ENCODE results near the gene CLTA.

Gene CLTA, protein sequence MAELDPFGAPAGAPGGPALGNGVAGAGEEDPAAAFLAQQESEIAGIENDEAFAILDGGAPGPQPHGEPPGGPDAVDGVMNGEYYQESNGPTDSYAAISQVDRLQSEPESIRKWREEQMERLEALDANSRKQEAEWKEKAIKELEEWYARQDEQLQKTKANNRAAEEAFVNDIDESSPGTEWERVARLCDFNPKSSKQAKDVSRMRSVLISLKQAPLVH

DNA sequence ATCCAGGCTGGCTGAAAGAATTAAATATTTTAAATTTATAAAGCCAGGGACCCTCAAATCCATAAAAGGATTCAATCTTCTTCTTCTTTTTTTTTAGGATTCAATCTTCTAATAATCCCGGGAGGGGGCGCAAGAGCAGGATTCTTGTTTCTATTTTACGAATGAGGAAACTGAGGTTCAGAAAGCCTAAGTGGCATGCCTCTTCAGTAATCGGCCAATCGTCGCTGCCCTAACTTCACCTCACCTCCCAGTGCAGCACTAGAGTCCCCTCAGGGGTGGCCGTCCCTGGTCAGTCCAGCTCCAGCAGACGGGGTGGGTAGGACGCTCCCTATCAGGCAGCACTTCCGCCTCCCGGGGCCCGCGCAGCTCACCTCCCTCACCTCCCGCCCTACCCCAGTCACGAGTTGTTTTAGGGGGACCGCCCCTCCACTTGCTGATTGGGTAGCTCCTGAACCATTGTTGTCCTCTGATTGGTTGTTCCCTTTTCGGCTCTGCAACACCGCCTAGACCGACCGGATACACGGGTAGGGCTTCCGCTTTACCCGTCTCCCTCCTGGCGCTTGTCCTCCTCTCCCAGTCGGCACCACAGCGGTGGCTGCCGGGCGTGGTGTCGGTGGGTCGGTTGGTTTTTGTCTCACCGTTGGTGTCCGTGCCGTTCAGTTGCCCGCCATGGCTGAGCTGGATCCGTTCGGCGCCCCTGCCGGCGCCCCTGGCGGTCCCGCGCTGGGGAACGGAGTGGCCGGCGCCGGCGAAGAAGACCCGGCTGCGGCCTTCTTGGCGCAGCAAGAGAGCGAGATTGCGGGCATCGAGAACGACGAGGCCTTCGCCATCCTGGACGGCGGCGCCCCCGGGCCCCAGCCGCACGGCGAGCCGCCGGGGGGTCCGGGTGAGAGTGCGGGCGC, at the start of gene CLTA:
Gene CLTA, plus strand, starts transcription at position 534 of the 902 bp plus-strand sequence. Its CDS starts 136 bp downstream, at position 670.
- FAIRE-seq, result peak; percentile 17

DNA sequence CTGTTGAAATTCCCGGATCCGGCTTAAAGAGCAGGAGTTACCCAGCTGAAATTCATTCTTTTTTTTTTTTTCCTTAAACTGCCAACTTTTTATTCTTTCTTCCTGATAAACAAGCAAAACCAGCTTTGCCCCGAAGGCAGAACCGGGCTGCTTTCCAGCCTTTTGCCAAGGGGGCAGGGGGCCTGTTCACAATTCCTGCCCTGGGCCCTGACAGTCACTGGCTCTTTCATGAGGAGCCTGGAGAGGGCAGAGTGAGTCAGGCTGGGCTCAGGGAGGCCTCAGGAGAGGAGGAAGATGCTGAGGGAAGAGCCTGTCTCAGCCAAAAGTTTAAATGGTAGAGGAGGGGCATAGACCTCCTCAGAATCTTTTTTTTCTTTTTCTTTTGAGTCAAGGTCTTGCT, 49.4 kb upstream of the CLTA start:
- FAIRE-seq, result no peak

DNA sequence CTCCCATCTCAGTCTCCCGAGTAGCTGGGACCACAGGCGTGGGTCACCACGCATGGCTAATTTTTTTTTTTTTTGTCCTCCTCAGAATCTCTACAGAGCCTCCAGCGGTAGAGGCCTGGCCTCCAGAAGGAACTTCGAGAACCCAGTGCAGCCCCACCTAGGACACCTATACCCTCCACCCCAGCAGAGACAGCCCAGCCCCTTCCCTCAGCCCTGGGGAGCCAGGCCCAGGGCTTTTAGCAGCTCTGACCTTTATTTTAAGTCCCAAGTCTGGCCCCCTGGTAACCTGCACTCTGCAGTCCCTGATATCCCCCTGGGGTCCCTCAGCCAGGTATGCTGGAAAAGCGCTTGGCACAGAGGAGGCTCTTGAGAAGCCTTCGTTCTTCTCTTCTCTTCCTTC, 49.0 kb upstream of the CLTA start:
- no peak for FAIRE-seq

DNA sequence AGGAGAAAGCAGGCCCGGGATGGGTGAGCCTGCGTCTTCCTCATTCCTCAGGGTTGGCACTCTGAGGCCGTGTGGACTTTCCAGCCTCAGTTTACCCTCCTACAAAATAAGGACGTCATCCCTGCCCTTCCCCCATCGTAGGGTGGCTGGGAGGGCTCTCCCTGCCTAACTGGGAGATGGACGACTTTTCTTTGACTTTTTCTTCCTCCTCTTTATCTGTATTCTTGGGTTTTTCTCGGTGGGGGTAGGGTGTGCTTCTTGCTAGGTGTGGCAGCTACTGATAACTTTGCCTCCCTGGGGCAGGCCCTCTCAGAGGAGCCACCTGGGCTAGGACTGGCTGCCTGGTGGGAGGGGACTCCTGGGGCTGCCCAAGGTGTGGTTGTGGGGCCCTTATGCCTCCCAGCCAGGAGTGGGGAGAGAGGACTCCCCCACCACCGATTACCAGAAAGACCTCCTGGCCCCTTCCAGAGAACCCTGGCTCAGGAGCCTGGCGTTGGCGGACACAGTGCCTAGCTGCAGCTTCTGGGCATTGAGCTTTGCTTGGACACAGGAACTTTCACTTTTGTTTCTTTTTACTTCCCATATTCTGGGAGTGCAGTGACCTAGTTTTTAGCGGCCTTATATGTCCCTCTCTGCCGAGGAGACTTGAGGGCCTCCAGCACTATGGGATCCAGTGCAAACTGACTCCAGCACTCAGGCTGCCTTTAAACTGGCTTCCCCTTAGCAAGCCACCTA, 48.0 kb upstream of the CLTA start:
- FAIRE-seq, result no peak

DNA sequence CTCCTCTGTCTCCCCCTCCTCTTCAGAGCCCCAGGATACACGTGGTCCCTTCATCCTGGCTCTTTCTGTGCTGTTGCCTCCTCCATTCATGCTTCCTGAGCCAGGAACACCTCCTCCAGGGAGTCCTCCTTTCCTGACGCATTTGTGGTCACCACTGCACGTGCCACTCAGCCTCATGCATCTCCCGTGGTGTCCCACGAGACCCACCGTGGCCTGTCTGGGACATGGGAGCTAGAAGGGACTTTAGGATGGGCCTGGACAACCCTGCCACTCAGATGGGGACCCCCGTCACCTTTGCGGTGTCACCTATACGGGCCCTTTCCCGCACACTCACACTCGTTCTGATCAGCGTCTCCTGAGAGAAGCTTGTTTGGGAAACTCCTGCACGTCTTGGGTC, 47.5 kb upstream of the CLTA start:
- no peak for FAIRE-seq

DNA sequence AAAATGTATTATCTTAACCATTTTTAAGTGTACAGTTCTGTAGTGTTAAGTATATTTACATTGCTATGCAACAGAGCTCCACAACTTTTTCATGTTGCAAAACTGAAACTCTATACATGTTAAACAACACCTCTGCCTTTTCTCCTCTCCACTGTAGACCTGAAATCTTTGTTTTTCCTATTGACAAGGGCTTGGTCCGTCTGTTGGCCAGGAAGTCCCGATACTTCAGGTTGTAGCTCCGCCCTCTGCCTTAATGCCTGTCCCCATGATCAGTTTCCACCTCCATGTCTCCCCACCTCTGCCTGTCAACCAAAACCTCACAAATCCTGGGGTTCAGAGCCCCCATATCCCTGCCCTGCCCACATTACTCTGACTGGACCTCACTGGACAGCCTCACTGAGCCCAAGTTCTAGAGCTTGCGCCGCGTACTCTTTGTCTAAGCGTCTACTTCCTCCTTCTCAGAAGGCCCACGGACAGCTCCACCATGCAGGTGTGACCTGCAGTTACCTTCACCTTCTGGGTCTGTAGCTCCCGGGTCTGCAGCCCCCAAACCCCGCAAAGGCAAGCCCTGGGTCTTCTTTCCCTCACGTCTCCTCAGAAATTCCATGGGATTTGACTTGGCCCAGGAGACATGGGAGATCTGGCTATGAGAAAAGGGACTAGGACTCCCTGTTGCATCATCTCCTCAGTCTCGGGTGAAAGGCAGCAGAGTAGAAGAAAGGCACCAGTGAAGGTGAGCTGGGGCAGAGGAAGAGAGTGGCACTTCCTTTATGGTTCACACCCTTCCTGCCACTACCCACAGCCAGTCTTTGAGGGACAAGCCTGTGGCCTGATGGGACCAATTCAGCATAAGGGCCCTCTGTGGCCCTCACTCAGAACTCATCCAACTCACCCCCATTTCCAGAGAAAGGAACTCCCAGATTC, 46.1 kb upstream of the CLTA start:
- no peak for FAIRE-seq

DNA sequence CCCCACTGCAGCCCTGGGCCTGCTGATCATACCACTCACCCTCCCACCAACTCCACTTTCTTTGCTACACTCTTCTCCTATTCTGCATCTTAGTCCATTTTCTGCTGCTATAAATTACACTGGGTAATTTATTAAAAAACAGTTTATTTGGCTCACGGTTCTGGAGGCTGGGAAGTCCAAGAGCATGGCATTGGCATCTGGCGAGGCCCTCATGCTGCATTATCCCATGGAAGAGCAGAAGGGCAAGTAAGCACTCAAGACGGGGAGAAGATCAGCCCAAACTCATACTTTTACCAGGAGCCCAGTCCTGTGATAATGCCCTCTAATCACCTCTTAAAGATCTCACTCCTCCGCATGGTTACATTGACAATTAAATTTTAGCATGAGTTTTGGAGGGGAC, 44.8 kb upstream of the CLTA start:
- FAIRE-seq, result no peak

DNA sequence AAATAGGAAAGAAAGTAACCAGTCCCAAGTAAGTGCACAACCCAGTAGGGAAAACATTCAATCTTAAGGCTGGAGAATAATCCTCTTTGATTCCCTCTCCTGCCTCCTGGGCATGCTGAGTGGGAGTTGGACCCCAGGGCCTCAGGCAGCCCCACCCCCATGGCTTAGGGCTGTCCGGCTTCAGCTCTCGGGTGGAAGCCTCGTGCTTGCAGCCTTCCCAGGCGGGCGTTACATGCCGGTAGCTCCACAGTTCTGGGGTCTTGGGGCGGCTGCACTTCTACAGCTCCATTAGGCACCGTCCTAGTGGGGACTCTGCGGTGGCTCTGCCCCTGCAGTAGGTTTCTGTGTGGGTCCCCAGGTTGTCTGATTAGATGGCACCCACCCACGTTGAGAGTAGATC, 44.1 kb upstream of the CLTA start:
- FAIRE-seq, result no peak

DNA sequence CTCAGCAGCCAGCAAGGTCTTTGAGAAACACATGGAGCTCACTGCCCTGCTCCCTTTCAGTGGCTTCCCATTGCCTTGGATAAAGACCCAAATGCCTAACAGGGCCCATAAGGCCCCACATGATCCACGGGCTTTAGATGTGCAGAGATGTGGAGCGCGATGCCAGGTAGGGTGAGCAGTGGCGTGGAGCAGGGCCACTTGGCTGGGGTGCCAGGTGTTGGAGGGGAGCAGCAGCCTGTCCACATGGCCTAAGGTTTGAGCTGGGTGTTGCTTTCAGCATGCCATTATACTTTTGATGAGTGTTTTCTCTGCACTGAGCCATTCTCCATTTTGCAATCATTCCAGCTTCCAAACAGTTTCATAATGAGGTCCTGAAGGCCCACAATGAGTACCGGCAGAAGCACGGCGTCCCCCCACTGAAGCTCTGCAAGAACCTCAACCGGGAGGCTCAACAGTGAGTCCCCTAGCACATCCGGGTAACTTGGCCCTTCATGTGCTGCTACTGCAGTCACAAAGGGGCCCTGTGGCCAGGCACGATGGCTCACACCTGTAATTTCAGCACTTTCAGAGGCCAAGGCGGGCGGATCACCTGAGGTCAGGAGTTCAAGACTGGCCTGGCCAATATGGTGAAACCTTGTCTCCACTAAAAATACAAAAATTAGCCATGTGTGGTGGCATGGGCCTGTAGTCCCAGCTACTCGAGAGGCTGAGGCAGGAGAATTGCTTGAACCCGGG, 43.1 kb upstream of the CLTA start:
- no peak for FAIRE-seq

DNA sequence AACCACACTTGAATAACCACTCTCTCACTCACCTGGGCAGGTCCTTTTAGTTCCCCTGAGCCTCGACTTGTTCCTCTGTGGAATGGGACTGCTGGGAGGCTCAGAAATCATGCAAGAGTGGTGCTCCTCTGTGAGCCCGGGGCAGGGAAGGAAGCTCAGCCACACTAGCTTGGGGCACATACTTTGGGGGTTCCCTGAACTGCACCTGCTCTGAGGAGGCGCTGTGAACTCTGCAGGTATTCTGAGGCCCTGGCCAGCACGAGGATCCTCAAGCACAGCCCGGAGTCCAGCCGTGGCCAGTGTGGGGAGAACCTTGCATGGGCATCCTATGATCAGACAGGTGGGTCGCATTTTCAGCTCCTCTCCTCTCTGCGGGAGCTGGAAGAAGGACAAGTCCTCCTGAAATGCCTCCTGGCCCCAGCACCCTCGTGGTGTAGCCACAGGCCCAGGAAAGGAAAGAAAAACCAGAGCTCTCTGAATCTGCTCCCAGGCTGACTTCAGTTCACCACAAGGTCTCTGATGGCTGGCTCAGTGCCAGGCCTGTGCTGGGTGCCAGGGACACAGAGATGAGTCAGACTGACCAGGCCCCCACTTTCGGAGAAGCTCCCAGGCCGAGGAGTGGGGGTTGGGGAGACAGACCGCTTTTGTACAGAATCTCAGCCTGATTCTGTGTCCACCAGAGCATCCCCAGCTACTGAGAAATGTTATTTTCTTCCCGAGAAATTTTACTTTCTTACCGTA, 42.2 kb upstream of the CLTA start:
- no peak for FAIRE-seq

DNA sequence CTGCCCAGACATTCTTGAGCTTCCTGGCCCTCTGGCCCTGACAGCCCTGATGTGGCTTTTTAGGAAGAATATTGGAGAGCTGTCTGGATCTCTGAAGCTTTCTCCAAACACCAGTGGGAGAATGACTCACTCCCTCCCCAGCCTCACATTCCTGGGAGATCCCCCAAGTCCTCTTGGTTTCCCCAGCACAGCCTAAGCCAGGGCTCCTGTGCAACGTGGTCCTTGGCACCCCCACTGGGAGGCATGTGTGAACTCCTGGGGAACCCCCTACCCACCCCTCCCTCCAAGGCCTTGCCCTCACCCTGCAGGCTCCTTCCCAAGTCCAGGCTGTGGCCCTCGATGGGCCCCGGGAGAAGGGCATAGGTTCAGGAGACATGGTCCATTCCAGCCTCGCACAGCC, 41.5 kb upstream of the CLTA start:
- no peak for FAIRE-seq

DNA sequence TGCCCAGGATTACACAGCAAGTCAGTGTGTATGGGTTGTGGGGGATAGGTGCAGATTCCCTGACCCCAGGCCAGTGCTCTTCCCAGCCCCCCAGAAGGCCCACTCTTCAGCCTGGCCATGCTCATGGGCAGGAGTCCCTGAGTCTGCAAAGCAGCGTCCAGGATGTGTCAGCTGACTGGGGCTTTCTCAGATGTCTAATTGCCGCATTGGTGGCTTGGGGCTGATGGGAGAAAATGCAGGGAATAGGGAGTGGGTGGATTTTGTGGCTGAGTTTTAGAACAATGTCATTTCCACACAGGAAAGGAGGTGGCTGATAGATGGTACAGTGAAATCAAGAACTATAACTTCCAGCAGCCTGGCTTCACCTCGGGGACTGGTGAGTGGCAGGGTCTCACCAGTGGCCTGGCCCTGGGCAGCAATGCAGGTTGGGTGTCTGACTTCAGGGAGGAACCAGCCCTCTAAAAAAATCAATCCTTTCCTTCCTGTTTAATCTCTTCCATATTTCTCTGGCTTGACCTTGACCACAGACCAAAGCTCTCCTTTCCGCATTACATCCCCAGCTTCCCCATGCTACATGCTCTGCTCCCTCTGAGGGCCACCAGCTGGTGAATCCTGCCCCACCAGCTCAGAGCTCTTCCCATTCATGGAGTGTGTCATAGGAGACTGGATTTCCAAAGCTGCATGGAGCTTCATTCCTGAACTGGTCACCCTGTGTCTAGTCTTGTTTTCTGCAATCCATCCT, 40.0 kb upstream of the CLTA start:
- FAIRE-seq, result no peak

DNA sequence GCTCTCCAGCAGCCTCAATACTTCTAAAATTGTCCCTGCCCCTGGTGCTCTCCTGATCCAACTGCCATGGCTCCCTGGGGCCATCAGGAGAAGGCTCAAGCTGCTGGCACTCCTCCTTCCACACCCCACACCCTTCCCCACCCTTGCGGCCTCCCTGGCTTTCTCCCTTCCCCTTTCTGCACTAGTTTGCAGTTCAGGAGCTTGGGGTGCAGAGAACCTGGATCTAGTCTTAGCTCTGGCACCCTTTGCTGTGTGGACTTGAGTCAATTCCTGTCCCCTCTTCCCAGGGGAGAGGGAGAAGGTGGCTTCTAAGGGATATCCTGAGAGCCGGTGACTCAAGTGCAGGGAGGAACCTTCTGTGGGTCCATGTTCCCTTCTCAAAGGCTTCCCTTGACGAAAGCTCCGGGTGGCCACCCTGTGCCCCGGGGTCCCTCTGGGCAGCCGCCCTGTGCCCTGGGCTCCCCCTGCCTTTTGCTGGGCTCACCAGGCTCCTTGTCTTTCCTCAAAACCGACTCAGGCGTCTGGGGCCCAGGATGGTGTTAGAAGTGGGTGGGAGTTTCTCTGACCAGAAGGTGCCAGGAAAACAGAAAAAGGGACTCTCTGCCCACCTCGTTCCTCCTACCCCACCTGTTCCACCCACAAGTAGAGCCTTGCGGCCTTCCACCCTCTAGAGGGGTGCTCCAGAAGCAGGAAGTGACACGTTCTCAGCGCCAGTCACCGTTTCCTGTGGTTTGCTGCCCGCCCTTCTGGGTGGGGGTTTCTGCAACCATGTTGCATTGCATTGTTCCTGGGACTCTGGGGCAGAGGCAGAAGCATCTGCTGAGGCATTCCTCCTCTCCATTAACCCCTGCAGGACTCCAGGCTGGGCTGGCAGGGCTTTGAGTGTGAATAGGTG, 39.2 kb upstream of the CLTA start:
- FAIRE-seq, result no peak

DNA sequence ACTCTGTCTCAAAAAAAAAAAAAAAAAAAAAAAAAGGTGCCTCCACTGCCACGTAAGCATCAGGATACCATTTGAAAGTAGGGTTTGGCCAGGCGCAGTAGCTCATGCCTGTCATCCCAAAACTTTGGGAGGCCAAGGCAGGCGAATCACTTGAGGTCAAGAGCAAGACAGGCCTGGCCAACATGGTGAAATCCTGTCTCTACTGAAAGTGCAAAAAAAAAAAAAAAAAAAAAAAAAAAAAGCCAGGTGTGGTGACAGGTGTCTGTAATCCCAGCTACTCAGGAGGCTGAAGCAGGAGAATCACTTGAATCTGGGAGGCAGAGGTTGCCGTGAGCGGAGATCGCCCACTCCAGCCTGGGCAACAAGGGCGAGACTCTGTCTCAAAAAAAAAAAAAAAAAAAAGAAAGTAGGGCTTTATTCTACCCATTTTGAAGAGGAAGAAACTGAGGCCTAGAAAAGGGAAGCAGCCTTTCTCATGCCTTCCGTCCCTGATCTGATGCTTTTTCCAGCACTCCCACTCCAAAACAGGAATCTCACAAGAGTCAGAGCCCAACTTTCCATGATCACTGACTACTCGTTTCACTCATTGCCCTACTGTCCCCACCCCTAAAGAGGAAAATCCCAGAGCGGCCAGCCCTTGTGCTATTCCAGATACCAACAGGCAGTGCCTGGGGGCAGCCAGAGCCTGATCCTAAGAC, 37.8 kb upstream of the CLTA start:
- no peak for FAIRE-seq

DNA sequence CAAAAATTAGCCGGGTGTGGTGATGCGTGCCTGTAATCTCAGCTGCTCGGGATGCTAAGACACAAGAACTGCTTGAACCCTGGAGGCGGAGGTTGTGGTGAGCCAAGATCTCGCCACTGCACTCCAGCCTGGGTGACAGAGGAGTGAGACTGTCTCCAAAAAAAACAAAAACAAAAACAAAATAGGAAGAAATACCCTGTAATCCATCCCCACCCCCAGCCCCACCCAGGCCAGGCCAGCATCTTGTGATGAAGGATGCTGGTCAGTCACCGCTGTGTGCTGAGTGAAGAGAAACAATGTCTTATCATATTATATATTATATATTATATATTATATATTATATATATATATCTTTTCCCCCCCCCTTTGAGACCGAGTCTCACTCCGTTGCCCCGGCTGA, 37.0 kb upstream of the CLTA start:
- FAIRE-seq, result no peak

DNA sequence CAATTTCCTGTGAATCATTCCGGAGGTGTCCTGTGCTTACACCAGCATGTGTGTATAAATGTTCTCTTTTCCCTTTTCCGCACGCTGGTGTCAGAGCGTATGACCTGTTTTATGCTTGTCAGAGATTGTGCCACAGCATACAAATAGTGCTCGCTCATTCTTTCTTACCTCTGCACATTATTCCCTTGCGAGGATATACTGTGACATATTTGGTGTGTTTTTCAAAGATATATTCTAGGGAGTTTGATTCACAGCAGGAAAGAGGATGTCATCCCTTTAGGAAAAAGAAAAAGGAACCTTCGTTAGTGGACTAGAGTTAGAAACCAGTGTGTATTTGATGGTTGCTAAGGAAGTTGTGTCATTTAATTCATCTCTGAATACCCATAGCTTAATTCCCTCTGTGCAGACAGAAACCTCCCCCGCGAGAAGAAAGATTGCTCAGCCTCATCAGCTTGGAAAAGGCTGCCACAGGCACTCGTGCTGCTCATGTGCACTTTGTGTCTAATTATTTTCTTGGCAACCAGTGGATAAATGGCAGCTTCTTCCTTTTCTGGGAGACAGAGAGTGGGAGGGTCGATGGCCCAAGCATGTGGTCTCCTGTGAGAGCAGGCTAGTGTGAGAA, 36.3 kb upstream of the CLTA start:
- FAIRE-seq, result peak; percentile 96

DNA sequence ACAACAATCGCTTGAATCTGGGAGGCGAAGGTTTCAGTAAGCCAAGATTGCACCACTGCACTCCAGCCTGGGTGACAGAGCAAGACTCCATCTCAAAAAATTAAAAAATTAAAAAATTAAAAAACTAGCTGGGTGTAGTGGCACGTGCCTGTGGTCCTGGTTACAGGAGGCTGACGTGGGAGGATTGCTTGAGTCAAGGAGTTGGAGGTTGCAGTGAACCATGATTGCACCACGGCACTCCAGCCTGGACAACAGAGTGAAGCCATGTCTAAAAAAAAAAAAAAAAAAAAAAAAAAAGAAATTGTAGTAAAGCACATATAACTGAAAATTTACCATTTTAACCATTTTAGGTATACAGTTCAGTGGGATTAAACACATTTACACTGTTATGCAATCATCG, 34.6 kb upstream of the CLTA start:
- FAIRE-seq, result no peak

DNA sequence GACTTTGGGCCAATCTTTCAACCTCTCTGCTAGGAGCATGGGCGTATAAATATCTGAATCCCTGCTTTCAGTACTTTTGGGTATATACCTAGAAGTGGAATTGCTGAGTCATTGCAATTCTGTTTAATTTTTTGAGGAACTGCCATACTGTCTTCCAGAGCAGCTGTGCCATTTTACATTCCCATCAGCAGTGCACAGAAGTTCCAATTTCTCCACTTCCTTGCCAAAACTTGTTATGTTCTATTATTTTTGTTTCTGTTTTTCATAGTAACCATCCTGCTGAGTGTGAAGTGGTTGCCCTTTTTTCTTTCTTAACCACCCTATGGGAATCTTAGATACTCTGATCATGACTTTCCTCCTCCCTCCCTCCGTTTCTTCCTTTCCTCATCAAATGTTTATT, 32.6 kb upstream of the CLTA start:
- FAIRE-seq, result no peak

All from islet of Langerhans (tissue), 1 donor.